Measurements from ENCODE around the gene TEX29. TPM values are rescaled to one million over a fixed set of nuclear protein-coding genes. Genes with fewer than 3 reads are reported as not detected.

Gene TEX29
- polyA plus RNA-seq, 1 of the 3 experiments (the other 2 are of a cell fraction): 0.18 TPM

DNA sequence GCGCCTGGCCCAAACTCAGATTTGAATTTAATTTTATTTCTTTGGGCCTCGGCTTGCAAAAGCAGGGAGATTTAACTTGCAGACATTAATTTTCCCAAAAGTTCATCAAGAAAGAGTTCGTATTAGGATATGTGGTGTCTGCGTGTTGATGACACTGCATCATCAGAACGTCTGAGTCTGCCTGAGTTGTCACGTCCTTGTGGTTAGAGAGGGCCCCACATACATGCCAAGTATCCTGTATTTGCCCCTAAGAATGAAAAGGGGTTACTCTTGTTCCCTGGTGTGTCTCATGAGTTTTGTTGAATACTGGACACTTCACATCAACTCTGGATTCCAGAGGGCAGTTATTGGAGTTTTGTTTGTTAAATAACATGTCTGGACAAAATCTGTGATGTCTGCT is 5.6 kb upstream of the TEX29 start:
- H2AFZ ChIP-seq (ENCODE audit: low read depth): no peak overlapping the region
- POLR2A ChIA-PET: no interaction called here
- H3K27me3 ChIP-seq (ENCODE audit: insufficient read depth): no peaks in the 10 kb centered on the region
- H3K4me2 ChIP-seq: no peak overlapping the region
- 81% methylated on average over 6 of the region's 6 CpGs for WGBS (ENCODE audit: low lambda C conversion rate)
- no peak overlapping the region for H3K27ac ChIP-seq (ENCODE audit: low read depth in 2 of 2, low read length in 1 of 2)
- no peak overlapping the region for H3K4me3 ChIP-seq (ENCODE audit: low read depth in 2 of 2, low read length in 1 of 2)
- no peaks in the 10 kb centered on the region for H3K9me3 ChIP-seq
- TF ChIP-seq POLR2AphosphoS5 (IDR thresholded peaks at IDR 0.05; ENCODE audit: low read depth, low read length) (no peak), NRF1 (IDR thresholded peaks at IDR 0.05; ENCODE audit: low read depth, low read length) (no peak), CHD2 (IDR thresholded peaks at IDR 0.05; ENCODE audit: low read length, partially characterized antibody) (no peak), USF2 (IDR thresholded peaks at IDR 0.05; ENCODE audit: borderline replicate concordance, low read depth, low read length) (no peak), NFIC (IDR thresholded peaks at IDR 0.05; ENCODE audit: borderline replicate concordance) (no peak), MEF2A (IDR thresholded peaks at IDR 0.05; ENCODE audit: borderline replicate concordance, low read depth) (no peak), TCF12 (IDR thresholded peaks at IDR 0.05) (no peak), CTCF (IDR thresholded peaks at IDR 0.05) (no peak), EP300 (IDR thresholded peaks at IDR 0.05; ENCODE audit: borderline replicate concordance in 1 of 2, low read depth in 1 of 2, low read length in 1 of 2) (no peak), JUND (IDR thresholded peaks at IDR 0.05) (no peak), ZBTB33 (IDR thresholded peaks at IDR 0.05; ENCODE audit: borderline replicate concordance, low read depth) (no peak), RAD21 (IDR thresholded peaks at IDR 0.05; ENCODE audit: low read length) (no peak), FOSL2 (IDR thresholded peaks at IDR 0.05; ENCODE audit: borderline replicate concordance, low read depth) (no peak), GATA2 (CRISPR knock-in tag; IDR thresholded peaks at IDR 0.05) (no peak), FOXM1 (IDR thresholded peaks at IDR 0.05; ENCODE audit: low read depth) (no peak), FOXJ3 (CRISPR knock-in tag; IDR thresholded peaks at IDR 0.05) (no peak), RFX5 (IDR thresholded peaks at IDR 0.05; ENCODE audit: low read length) (no peak), TAF1 (IDR thresholded peaks at IDR 0.05; ENCODE audit: borderline replicate concordance, low read depth, low read length) (no peak)
- TF ChIP-seq, protein P1, sequence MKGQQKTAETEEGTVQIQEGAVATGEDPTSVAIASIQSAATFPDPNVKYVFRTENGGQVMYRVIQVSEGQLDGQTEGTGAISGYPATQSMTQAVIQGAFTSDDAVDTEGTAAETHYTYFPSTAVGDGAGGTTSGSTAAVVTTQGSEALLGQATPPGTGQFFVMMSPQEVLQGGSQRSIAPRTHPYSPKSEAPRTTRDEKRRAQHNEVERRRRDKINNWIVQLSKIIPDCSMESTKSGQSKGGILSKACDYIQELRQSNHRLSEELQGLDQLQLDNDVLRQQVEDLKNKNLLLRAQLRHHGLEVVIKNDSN (IDR thresholded peaks at IDR 0.05; ENCODE audit: borderline replicate concordance, low read depth): no peak
- no peaks in the 10 kb centered on the region for H3K9me2 ChIP-seq
- H3K79me2 ChIP-seq (ENCODE audit: insufficient read depth): no peaks in the 10 kb centered on the region
- H4K20me1 ChIP-seq (ENCODE audit: insufficient read depth): no peaks in the 10 kb centered on the region
- no peaks in the 10 kb centered on the region for H3F3A ChIP-seq (replicated peaks; ENCODE audit: insufficient read depth)
- H3K4me1 ChIP-seq (ENCODE audit: control insufficient read depth in 1 of 2, insufficient read depth in 2 of 2, low read depth in 1 of 2, low read length in 1 of 2): no peaks in the 10 kb centered on the region; a peak in 1 of 4 replicates
- no peak for DNase-seq
- H3K9ac ChIP-seq: no peak overlapping the region
- CTCF ChIA-PET: no interaction called here
- H3K36me3 ChIP-seq (replicated peaks in 1 of 2; ENCODE audit: control insufficient read depth in 1 of 2, insufficient read depth in 2 of 2, low read length in 1 of 2): no peaks in the 10 kb centered on the region

All from SK-N-SH (cell line).